NCI-H345 treated with DMSO at 0.1 percent for 48 hours (cell line): Measurements from ENCODE around the gene ANKH.

Source experiments
- DNase-seq: peaks from one replicate; lab custom pipeline; 2025; ENCODE audit not compliant: unreplicated experiment; lab: John Stamatoyannopoulos, UW

The ANKH gene

DNA sequence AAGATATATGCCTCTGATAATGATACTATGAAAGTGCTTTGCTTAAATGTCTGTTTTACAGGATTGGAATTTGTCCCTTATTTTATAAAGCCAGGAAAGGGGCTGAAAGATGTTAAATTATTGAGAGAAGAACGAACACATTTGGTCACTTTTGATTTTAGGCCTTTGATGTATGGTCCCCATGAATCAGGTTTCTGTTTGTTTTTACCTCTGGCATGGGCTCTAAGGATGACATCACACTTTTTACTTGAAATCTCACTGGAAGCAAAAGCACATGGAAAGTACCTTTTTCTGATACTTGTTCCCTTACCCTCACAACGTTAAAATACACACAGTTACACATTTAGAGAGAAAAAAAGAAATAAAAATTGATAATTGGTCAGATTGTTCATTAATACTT, 200.2 kb downstream of the ANKH start:
- no peak for DNase-seq

DNA sequence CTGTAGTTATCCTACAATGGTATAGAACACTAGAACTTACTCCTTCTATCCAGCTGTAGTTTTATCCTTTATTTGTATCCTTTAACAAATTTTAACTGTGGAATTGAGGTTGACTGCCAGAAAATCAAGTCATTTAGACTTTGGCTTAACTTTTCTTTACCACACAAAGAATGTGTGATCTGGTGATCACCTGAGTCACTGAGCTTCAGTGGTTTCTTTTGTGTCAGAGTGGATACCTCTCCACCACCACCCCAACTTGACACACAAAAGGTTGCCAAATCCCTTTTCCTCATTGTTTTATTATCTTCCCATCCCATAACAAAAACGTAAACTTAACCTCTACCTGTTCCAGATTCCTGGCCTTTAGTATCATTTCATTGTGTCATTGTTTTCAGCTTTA, 201.6 kb downstream of the ANKH start:
- DNase-seq, result no peak

DNA sequence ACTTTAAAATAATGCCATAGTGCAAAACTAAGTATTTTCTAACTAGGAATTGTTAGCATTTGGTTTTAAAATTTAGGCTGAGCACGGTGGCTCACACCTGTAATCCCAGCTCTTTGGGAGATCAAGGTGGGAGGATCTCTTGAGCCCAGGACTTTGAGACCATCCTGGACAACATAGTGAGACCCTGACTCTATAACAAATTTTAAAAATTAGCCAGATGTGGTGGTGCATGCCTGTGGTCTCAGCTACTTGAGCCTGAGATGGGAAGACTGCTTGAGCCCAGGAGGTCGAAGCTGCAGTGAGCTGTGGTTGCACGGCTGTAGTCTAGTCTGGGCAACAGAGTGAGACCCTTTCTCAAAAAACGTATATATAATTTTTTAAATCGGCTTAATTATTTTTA, 202.2 kb downstream of the ANKH start:
- DNase-seq, result no peak

DNA sequence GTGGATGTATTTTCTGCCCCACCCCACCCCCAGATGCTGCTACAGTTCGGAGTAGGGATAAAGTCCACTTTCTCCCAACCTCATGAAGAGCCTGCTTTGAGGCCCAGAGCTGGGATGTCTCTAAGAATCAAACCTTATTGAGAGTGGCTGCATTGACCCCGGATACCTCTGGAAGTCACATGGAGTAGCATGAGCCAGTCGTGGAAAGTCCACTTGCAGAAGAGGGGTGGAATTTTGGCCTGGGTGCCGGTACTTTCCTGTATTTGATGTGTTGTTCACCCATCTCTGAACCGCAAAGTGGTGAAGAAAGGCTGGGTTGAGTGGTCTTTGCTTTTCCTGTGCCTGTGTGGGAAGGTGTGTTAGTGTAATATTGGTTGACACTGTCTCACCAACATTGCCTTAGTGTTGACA, 203.4 kb downstream of the ANKH start:
- no peak for DNase-seq

DNA sequence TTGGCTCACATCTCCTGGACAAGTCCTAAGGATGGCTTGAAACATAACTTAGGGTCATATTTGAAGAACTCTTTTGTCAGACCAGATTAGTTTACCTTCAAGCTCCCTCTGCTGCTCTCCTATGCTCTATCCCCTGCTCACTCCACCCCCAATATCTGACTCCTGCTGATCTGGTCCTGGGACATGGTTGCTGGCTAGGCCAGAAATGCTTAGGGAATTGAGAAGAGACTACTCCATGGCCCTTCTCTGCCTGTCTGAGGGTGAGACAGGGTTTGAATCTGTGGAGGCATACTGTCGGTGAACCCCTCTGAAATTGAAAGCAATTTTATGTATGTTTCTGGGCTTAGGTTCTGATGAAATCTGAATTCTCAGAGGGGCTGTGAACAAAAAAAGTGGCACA, 203.8 kb downstream of the ANKH start:
- DNase-seq, result no peak

DNA sequence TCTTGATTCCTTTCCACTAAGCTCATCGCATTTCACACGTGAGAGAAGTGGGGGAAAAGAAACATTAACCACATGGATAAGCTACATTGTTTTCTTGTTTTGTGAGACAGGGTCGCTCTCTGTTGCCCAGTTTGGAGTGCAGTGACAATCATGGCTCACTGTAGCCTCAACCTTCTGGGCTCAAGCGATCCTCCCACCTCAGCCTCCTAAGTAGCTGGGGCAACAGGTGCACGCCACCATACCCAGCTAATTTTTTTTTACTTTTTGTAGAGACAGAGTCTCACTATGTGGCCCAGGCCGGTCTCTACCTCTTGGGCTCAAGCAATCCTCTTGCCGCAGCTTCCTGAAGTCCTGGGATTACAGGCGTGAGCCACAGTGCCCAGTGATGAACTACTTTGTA, 204.3 kb downstream of the ANKH start:
- no peak for DNase-seq

DNA sequence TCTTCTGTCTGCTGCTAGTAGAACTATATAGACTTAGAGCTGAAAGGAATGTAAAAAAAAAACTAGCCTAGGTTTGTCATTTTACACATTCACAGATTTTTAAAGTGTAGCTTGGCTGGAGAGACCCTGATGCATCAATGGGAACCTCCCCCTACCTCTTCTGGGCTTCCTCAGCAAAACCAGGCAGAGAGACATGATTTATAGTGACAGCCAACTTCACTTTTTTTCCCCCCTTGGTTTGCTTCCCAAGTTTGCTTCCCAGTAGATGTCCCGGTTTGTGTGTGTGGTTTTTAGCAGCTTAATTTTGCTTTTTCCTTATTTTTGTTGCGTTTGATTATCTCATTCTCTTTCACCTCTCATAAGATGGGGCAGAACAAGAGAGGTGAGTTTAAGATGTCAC, 205.2 kb downstream of the ANKH start:
- no peak for DNase-seq

DNA sequence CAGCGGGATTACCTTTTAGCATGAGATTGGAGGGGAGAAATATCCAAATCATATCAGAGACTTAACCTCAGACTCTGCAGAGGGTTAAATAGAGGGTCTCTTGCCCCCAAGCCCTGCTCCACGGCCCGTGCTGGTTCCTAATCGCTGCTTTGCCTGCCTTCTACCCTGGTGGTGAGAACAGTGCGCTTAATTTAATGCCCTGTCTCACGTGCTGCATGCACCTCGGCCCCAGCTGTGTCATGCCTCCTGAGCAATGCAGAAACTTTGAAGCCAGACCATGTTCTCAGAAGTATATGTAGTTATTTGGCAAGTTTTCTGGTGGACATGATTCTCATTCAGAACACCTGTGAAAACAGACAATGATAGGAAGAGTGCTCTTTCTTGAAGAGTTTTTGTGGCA, 205.6 kb downstream of the ANKH start:
- DNase-seq, result no peak

DNA sequence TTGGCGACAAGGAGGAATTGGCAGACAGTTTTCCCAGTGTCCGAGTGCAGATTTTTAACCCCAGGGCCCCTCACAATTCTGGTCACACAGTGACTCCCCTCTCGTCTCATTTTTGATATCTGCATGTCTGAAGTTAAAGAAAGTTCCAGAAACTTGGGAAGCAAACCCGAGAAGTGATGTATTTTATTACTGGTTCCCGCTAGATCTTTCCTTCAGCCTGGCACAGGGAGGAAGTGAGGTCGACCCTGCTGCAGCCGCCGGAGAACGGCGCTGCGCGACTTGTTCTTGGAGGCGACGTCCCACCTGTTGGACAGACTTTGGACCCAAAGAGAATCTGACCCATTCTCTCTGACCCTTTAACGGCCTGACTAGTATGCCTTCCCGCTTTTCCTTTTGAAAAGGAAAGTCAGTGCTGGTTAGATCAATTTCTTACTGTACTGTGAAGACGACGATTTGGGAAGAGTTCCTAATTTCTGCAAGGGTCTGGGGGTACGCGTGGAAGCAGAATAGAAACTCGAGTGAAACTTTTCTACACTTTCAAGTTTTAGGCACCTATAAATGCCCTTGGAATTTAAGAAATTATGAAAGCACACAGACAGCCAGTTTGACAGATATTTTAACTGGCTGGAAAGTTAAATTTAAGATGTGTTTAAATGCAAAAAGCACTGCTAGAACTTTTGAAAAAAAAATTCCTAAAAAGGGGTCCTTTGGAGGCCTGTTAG, 206.3 kb downstream of the ANKH start:
- DNase-seq, result peak; percentile 20

DNA sequence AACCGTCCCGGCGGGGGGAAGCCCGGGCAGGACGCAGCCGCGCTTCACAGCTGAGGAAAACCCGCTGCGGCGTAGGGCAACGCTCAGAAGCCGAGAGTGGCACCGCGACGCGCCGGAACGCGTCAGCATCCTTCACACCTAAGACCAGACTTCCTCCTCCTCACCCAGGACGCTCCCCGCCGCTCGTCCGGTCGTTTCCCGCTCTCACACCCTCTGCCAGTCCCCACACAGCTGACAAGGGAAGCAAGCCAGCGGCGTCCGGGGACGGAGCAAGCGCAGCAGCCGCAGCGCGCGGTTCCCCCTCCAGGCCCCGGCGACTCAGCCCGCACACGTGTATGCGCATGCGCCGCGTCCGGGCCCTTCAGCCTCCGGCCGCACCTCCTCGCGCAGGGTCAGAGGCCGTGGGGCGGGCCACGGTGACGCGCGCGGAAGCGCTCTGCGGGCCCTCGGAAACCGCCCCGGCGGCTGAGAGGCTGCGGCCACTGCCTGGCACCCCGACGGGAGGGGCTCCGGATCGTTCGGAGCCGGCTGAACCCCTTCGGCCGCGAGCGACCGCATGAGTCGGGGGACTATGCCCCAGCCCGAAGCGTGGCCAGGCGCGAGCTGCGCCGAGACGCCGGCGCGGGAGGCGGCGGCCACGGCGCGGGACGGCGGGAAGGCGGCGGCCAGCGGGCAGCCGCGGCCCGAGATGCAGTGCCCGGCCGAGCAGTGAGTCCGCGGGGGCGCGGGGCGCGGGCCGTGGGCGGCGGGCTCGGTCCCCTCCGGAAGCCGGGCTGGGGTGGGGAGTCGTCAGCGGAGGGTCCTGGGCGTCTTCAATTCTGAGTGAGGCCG, 207.1 kb downstream of the ANKH start, which contains the start of gene OTULIN:
Gene OTULIN (plus strand): TSS at position 449 of the 831 bp plus-strand sequence. CDS start 108 bp downstream, at position 557.
- peak; percentile 88 for DNase-seq

DNA sequence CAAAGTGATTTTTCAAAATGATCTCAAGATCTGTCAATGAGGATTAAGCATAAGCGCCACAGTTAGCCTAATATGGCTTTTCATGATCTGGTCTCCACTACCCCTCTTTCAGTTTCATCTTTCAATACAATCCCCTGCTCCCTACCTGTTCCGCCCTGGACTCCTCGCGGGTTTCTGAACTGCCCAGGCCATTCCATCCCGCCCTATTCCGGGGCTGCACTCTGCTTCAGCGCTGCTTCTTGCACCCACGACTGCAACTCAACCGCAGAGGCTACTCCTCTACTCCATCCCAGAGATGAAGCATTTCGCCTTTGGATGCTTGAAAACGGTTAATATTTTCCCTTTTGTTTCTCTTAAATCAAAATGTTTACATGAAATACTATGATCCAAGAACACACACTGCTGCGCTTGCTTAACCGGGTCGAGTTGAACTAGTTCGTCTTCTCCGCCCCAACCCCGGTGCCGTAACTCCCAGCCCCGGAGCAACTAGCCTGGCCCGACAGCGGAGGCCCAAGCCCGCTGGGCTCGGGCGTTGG, 207.8 kb downstream of the ANKH start:
- peak; percentile 24 for DNase-seq

DNA sequence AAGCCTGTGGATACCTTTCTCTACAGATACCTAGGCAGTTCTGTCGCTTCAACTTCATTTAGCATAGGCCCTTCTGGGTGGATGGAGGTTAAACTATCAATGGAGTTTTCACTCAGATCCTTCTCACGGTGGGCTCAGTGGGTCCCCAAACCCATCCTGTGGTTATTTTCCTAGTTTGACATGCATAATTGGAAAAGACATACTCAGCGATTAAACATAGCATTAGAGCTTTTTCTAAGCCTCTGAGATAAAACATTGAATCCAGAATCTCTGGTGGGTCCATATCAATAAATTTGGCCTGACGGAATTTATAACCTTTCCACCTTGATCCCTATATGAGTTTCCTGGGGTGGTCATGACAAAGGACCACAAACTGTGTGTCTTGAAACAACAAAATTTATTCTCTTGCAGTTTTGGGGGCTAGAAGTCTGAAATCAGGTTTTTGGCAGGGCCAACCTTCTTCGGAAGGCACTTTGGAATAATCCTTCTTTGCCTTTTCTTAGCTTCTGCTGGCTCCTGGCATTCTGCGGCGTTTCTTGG, 208.8 kb downstream of the ANKH start:
- no peak for DNase-seq

DNA sequence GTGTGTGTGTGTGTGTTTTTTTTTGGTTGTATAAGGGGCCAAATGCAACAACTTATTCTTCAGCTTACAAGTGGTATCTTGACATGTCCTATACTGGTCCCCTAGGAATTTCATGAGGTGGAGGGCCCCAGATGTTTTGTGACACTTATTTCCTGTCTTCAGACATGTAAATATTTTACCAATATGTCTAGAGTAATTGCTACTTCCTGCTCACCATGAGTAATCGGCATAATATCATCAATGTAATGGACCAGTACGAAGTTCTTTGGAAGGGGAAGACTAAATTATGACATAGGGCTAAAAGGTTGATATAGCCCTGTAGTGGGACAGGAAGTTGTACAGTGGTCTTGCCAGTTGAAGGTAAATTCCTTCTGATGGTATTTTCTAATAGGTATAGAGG, 210.7 kb downstream of the ANKH start:
- no peak for DNase-seq

DNA sequence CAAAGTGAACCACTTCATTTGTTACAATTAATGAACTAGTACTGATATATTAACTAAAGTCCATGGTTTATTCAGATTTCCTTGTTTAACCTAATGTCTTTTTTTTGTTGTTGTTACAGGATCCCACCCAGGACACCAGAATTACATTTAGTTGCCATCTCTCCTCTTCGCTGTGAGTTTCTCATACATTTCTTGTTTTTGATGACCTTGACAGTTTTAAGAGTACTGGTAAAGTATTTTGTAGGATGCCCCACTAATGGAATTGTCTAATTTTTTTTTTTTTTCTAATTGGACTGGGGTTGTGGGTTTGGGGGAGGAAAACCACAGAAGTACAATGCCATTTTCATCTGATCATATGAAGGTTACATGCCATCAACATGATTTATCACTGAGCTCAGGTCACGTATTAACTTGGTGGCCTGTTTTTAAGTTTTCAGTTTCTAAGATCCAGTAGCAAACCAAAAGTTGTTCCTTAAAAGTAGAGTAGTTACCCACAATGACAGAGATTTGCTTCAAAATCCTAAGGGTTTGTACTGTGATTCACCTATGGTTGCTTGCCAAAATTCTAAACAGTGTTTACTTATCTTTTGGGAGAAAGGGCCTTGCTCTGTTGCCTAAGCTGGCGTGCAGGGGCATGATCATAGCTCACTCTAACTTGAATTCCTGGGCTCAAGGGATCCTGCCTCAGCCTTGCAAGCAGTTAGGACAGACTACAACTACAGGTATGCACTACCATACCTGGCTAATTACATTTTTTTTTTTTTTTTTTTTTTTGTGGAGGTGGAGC, 211.6 kb downstream of the ANKH start:
- DNase-seq, result no peak

DNA sequence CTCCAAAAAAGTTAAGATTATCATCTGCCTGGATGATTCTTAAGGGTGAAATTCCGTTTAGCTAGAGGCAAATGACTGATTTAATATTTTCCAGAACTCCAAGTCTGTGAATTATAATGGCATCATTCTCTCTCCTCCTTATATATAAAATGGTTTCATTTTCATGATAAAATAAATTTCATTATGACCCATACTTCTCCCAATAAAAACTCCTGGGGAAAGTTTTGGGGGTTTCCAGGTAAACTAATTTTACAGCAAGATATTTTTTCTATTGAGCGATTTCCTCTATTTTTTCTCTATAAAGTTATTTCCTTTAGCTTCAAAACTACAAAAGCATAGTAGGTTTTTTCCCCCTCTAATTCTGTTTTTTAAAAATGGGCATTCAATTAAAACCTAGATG, 214.7 kb downstream of the ANKH start:
- DNase-seq, result no peak

DNA sequence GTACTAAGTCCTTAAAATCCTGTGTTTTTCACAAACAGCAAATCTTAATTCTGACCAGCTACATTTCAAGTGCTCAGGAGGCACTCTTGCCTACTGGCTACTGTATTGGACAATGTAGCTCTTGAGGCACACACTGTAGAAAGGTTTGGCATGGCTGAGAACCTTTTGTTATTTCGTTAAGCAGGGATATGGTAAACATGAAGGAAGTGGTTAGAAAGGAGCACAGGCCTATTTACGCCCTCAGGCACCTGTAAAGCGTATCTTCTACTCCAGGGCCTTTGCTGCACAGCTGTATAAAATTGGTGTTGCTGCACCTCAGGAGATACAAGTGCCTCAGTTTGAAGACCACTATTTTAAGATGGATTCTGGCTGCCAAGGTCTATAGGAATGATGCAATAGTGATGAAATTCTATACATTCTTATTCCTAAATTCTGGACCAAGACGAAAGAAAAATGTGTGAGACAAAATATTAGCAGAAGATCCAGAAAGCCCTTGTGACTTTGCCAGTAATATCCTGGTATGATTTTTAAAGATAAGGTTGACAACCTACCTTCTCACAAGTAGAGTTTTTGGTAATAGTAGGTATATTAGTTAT, 216.3 kb downstream of the ANKH start:
- no peak for DNase-seq
